Testis (tissue), 2 donors: ENCODE results near the gene LTA4H.

ENCODE experiments used
- POLR2A ChIP-seq: fragments of 450-650 bp; IDR thresholded peaks from one replicate; pipeline ENCODE4 v1.6.1; 2017; ENCODE audit warnings: antibody characterized with exemption, mild to moderate bottlenecking, moderate library complexity
- TF ChIP-seq, protein P1 (sequence below), 3 experiments: fragments of 450-650 bp in 2 of 3; fragments of 200-600 bp in 1 of 3; sonication (generic) in 1 of 3; IDR thresholded peaks; one replicate each; pipeline ENCODE4 v1.5.1; 2016 to 2019; ENCODE audit warnings: antibody characterized with exemption in 3 of 3, mild to moderate bottlenecking in 2 of 3, moderate library complexity in 1 of 3

GRCh38 chr12:96026331-96026730, 9.1 kb downstream of the LTA4H start:
- TF ChIP-seq, protein P1, sequence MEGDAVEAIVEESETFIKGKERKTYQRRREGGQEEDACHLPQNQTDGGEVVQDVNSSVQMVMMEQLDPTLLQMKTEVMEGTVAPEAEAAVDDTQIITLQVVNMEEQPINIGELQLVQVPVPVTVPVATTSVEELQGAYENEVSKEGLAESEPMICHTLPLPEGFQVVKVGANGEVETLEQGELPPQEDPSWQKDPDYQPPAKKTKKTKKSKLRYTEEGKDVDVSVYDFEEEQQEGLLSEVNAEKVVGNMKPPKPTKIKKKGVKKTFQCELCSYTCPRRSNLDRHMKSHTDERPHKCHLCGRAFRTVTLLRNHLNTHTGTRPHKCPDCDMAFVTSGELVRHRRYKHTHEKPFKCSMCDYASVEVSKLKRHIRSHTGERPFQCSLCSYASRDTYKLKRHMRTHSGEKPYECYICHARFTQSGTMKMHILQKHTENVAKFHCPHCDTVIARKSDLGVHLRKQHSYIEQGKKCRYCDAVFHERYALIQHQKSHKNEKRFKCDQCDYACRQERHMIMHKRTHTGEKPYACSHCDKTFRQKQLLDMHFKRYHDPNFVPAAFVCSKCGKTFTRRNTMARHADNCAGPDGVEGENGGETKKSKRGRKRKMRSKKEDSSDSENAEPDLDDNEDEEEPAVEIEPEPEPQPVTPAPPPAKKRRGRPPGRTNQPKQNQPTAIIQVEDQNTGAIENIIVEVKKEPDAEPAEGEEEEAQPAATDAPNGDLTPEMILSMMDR (IDR thresholded peaks at IDR 0.05): no peak
- no peak for TF ChIP-seq POLR2A
